ENCODE results near the gene PACRG. TPM values are rescaled to one million over a fixed set of nuclear protein-coding genes. Genes with fewer than 3 reads are reported as not detected.

Gene PACRG
- total RNA-seq, 1 experiment from 2014 or later: 0.26 TPM

DNA sequence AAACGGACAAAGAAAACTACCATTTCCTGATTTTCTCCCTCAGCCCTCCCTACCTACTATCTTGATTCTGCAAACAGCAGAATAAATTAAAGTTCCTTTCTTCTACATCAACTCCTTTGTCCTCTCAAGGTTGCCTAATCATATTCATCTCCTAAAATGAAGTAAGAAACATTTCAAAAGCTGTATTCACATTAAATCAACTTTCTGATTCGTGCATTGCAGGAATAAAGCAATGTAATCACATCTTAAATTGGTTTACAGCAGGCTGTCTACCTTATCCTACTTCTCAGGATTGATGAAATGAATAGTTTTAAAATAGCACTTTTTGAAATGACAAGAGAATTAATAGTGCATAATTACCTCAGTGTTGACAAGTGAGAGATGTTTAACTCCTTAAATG lies 25.3 kb upstream of the PACRG start:
- H3K4ac ChIP-seq (ENCODE audit: low read depth, low read length): no peak overlapping the region
- no peak overlapping the region for H2AFZ ChIP-seq (ENCODE audit: low read length)
- no peak for DNase-seq
- H3K9ac ChIP-seq (ENCODE audit: extremely low read depth, insufficient read length, low read length): no peak overlapping the region
- Mint-ChIP-seq H3K9me3 (no peaks in the 10 kb centered on the region), H3K4me1 (peaks cover 0 to 8% of the 10 kb centered on the region in 2 experiments; a peak in 2 of 4 replicates), H3K36me3 (ENCODE audit: insufficient read depth in 1 of 3, low read depth in 3 of 3) (no peaks in the 10 kb centered on the region), H3K4me3 (no peak overlapping the region), H3K27me3 (ENCODE audit: low read depth) (no peaks in the 10 kb centered on the region), H3K27ac (no peak overlapping the region)
- H3K23me2 ChIP-seq (ENCODE audit: insufficient read length, low read depth, low read length, poor library complexity, severe bottlenecking): no peaks in the 10 kb centered on the region
- TF ChIP-seq, protein P1, sequence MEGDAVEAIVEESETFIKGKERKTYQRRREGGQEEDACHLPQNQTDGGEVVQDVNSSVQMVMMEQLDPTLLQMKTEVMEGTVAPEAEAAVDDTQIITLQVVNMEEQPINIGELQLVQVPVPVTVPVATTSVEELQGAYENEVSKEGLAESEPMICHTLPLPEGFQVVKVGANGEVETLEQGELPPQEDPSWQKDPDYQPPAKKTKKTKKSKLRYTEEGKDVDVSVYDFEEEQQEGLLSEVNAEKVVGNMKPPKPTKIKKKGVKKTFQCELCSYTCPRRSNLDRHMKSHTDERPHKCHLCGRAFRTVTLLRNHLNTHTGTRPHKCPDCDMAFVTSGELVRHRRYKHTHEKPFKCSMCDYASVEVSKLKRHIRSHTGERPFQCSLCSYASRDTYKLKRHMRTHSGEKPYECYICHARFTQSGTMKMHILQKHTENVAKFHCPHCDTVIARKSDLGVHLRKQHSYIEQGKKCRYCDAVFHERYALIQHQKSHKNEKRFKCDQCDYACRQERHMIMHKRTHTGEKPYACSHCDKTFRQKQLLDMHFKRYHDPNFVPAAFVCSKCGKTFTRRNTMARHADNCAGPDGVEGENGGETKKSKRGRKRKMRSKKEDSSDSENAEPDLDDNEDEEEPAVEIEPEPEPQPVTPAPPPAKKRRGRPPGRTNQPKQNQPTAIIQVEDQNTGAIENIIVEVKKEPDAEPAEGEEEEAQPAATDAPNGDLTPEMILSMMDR (conservative IDR thresholded peaks at IDR 0.05): no peak
- no peaks in the 10 kb centered on the region for H3K79me2 ChIP-seq (ENCODE audit: insufficient read depth, low read length)
- H2BK5ac ChIP-seq (ENCODE audit: insufficient read length, low read length): no peak overlapping the region
- H3K9me3 ChIP-seq (ENCODE audit: control insufficient read depth, low read depth, low read length): no peaks in the 10 kb centered on the region
- no peak overlapping the region for H2BK20ac ChIP-seq (ENCODE audit: low read depth, low read length, poor library complexity, severe bottlenecking)
- H2BK120ac ChIP-seq (ENCODE audit: low read depth, low read length, poor library complexity, severe bottlenecking): no peak overlapping the region
- no peak overlapping the region for H3K56ac ChIP-seq (ENCODE audit: insufficient read length, low read depth, low read length)
- H2BK12ac ChIP-seq (ENCODE audit: insufficient read length, low read depth, low read length): no peak overlapping the region
- H3K18ac ChIP-seq (ENCODE audit: insufficient read length, low read depth, low read length): no peak overlapping the region
- no peaks in the 10 kb centered on the region for H3K4me1 ChIP-seq (ENCODE audit: insufficient read depth, low read length)
- no peak overlapping the region for H4K8ac ChIP-seq (replicated peaks; ENCODE audit: insufficient read length, low read depth, low read length)
- WGBS (ENCODE audit: extremely low coverage, insufficient read length, low lambda C conversion rate): no CpG with 5 or more reads among the region's 2 CpGs
- no peaks in the 10 kb centered on the region for H4K20me1 ChIP-seq (ENCODE audit: control insufficient read depth, insufficient read depth, insufficient read length)
- no peak overlapping the region for H3K14ac ChIP-seq (ENCODE audit: insufficient read depth, low read length)
- no peak overlapping the region for H3K23ac ChIP-seq (ENCODE audit: insufficient read length, low read depth, low read length)
- no peak overlapping the region for H3K27ac ChIP-seq (ENCODE audit: insufficient read length, low read depth, low read length)
- H2BK15ac ChIP-seq (ENCODE audit: low read depth, low read length): no peak overlapping the region
- no peak overlapping the region for H2AK5ac ChIP-seq (ENCODE audit: insufficient read length, low read length)
- H3K79me1 ChIP-seq (ENCODE audit: insufficient read depth, low read depth, low read length, poor library complexity, severe bottlenecking): no peaks in the 10 kb centered on the region
- no peaks in the 10 kb centered on the region for H3K27me3 ChIP-seq (ENCODE audit: insufficient read depth, low read length)
- no peak overlapping the region for H4K5ac ChIP-seq (ENCODE audit: insufficient read length, low read depth, low read length)
- H4K91ac ChIP-seq (ENCODE audit: insufficient read length, low read depth, low read length): no peak overlapping the region
- no peak overlapping the region for H3T11ph ChIP-seq (ENCODE audit: low read length)
- H3K4me2 ChIP-seq (ENCODE audit: insufficient read depth, insufficient read length, low read length): no peak overlapping the region
